GM23338 (cell line): Measurements from ENCODE around the gene HOXB3. TPM values are rescaled to one million over a fixed set of nuclear protein-coding genes. Genes with fewer than 3 reads are reported as not detected.

Experiments
- ATAC-seq: fragments of 200-7000 bp; cut with Tn5 transposase; 3 replicates; pipeline ENCODE4 v1.9.1; 2020
- DNase-seq: peaks from one replicate; pipeline ENCODE4 v3.0.0-alpha.2; 2015; ENCODE audit warnings: low spot score
- H2AFZ ChIP-seq: fragments of 200-600 bp; sonication (generic); 2 replicates; pipeline ENCODE4 v1.8.0; 2016; ENCODE audit warnings: antibody characterized with exemption, mild to moderate bottlenecking, moderate library complexity
- H3F3A ChIP-seq: fragments of 200-600 bp; sonication (generic); replicated peaks from 2 replicates; pipeline ENCODE4 v1.8.0; 2017; ENCODE audit warnings: antibody characterized with exemption, mixed run types, low read depth
- H3K27ac ChIP-seq: fragments of 200-600 bp; sonication (generic); 2 replicates; pipeline ENCODE4 v1.6.1; 2016; ENCODE audit warnings: low read depth
- H3K27me3 ChIP-seq: fragments of 200-600 bp; sonication (generic); 2 replicates; pipeline ENCODE4 v1.8.0; 2016; ENCODE audit warnings: mild to moderate bottlenecking, mixed run types, moderate library complexity; ENCODE audit not compliant: insufficient read depth
- H3K36me3 ChIP-seq: fragments of 200-600 bp; sonication (generic); 2 replicates; pipeline ENCODE4 v1.8.0; 2016; ENCODE audit warnings: mild to moderate bottlenecking; ENCODE audit not compliant: insufficient read depth
- H3K4me1 ChIP-seq: fragments of 200-600 bp; sonication (generic); 2 replicates; pipeline ENCODE4 v1.8.0; 2016; ENCODE audit warnings: mild to moderate bottlenecking, moderate library complexity; ENCODE audit not compliant: insufficient read depth
- H3K4me2 ChIP-seq: fragments of 200-600 bp; sonication (generic); 2 replicates; pipeline ENCODE4 v1.7.1; 2017; ENCODE audit warnings: mixed run types
- H3K4me3 ChIP-seq: fragments of 200-600 bp; sonication (generic); 2 replicates; pipeline ENCODE4 v1.6.1; 2016; ENCODE audit warnings: mixed run types
- H3K79me2 ChIP-seq: fragments of 200-600 bp; sonication (generic); replicated peaks from 2 replicates; pipeline ENCODE4 v1.8.0; 2017; ENCODE audit warnings: mild to moderate bottlenecking; ENCODE audit not compliant: insufficient read depth
- H3K9me2 ChIP-seq: fragments of 200-600 bp; sonication (generic); 2 replicates; pipeline ENCODE4 v1.8.0; 2017; ENCODE audit not compliant: insufficient read depth
- H4K20me1 ChIP-seq: fragments of 200-600 bp; sonication (generic); replicated peaks from 2 replicates; pipeline ENCODE4 v1.8.0; 2017; ENCODE audit warnings: mild to moderate bottlenecking; ENCODE audit not compliant: insufficient read depth
- H3K27ac Mint-ChIP-seq: 2 replicates; pipeline ENCODE4 v1.8.0; 2020; ENCODE audit warnings: inconsistent platforms, mild to moderate bottlenecking, moderate library complexity, mixed read lengths
- H3K27me3 Mint-ChIP-seq: 3 replicates; pipeline ENCODE4 v1.8.0; 2022; ENCODE audit warnings: low read depth, mild to moderate bottlenecking, moderate library complexity, mixed read lengths, inconsistent platforms; ENCODE audit not compliant: insufficient read depth, poor library complexity
- H3K36me3 Mint-ChIP-seq: 3 replicates; pipeline ENCODE4 v1.8.0; 2021; ENCODE audit warnings: low read depth, mild to moderate bottlenecking, inconsistent platforms, moderate library complexity, mixed read lengths
- H3K4me1 Mint-ChIP-seq: 3 replicates; pipeline ENCODE4 v1.8.0; 2020; ENCODE audit warnings: mild to moderate bottlenecking, inconsistent platforms, mixed read lengths
- H3K4me3 Mint-ChIP-seq: 3 replicates; pipeline ENCODE4 v1.8.0; 2021; ENCODE audit warnings: moderate library complexity, mild to moderate bottlenecking, inconsistent platforms, mixed read lengths
- H3K9me3 Mint-ChIP-seq: 3 replicates; pipeline ENCODE4 v1.8.0; 2020; ENCODE audit warnings: moderate library complexity, mild to moderate bottlenecking, inconsistent platforms, mixed read lengths
- EZH2 ChIP-seq: fragments of 200-600 bp; sonication (generic); IDR thresholded peaks from one replicate; pipeline ENCODE4 v1.8.0; 2017; ENCODE audit warnings: antibody characterized with exemption, mild to moderate bottlenecking, low read depth; ENCODE audit not compliant: unreplicated experiment
- polyA plus RNA-seq: library from polyadenylated mRNA; unstranded; fragments of >200 nt; fragmentation: Nextera tagmentation; extraction: Ambion mirVana; gene quantifications from 2 replicates; pipeline ENCODE4 v1.2.1, GENCODE V29; 2016
- total RNA-seq: library from RNA; depleted of rRNA; stranded (reverse); fragments of >200 nt; shearing (Covaris generic); gene quantifications from 2 replicates; pipeline ENCODE4 v1.2.3, GENCODE V29; 2014
- TF ChIP-seq, protein P1 (sequence below): fragments of 250-450 bp; sonication (Bioruptor Pico); IDR thresholded peaks from 2 replicates; pipeline ENCODE4 v1.5.0; 2020; ENCODE audit warnings: mild to moderate bottlenecking, moderate library complexity

Gene HOXB3
- total and polyA plus RNA-seq, 2 experiments from 2014 or later, result 0.17 TPM; not detected in 1

DNA sequence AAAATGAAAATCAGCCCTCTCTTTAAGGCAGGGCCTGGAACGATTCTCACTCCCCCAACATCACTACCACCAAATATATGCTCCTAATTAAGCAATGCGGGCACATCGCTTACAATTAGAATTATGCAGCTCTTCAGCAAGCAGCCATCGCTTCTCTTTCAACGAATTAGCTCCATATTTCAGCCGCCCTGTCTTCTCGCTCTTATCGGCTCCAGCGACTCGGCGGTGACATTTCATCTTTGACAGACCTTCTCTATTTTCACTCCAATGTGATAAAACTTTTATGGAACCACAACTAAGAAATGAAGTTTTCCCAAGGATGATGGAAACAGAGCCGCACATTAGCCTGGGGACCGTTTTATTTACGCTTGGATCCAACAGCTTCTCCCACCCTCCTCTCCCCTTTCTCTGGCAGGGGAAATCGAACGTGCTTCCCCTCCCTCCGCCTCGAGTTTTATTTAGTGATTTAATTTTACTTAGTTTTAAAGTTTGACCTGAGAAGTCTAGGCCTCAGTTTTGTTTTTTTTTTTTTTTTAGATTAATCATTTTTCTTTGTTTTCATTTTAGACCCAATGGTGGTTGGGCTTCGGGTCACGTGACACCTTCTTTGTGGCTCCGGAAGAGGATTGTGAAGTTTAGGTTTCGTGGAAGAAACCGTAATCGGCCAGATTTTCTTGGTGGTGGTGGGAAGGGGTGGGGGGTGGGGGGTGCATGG, 42.1 kb downstream of the HOXB3 start:
- peaks cover 64% of the 10 kb centered on the region for H3K4me1 Mint-ChIP-seq
- peaks cover 99% of the 10 kb centered on the region for H3K27me3 Mint-ChIP-seq
- Histone ChIP-seq H2AFZ (no peak overlapping the region), H3K4me2 (peak overlapping the region; percentile 61), H3K79me2 (no peaks in the 10 kb centered on the region), H3K36me3 (no peaks in the 10 kb centered on the region), H3K27me3 (peaks cover 100% of the 10 kb centered on the region), H3K4me1 (peaks cover 83% of the 10 kb centered on the region), H3K4me3 (0 out of 2 replicates have a peak overlapping the region, but pooled peaks have one; percentile 15), H3F3A (peaks cover 31% of the 10 kb centered on the region), H3K9me2 (no peaks in the 10 kb centered on the region), H3K27ac (no peak overlapping the region), H4K20me1 (peaks cover 17% of the 10 kb centered on the region; the same call in 1 of the 2 replicates)
- H3K27ac Mint-ChIP-seq, result no peak overlapping the region
- no peaks in the 10 kb centered on the region; the same call in 2 of the 3 replicates for H3K36me3 Mint-ChIP-seq
- ATAC-seq, result no peak
- TF ChIP-seq, protein P1, sequence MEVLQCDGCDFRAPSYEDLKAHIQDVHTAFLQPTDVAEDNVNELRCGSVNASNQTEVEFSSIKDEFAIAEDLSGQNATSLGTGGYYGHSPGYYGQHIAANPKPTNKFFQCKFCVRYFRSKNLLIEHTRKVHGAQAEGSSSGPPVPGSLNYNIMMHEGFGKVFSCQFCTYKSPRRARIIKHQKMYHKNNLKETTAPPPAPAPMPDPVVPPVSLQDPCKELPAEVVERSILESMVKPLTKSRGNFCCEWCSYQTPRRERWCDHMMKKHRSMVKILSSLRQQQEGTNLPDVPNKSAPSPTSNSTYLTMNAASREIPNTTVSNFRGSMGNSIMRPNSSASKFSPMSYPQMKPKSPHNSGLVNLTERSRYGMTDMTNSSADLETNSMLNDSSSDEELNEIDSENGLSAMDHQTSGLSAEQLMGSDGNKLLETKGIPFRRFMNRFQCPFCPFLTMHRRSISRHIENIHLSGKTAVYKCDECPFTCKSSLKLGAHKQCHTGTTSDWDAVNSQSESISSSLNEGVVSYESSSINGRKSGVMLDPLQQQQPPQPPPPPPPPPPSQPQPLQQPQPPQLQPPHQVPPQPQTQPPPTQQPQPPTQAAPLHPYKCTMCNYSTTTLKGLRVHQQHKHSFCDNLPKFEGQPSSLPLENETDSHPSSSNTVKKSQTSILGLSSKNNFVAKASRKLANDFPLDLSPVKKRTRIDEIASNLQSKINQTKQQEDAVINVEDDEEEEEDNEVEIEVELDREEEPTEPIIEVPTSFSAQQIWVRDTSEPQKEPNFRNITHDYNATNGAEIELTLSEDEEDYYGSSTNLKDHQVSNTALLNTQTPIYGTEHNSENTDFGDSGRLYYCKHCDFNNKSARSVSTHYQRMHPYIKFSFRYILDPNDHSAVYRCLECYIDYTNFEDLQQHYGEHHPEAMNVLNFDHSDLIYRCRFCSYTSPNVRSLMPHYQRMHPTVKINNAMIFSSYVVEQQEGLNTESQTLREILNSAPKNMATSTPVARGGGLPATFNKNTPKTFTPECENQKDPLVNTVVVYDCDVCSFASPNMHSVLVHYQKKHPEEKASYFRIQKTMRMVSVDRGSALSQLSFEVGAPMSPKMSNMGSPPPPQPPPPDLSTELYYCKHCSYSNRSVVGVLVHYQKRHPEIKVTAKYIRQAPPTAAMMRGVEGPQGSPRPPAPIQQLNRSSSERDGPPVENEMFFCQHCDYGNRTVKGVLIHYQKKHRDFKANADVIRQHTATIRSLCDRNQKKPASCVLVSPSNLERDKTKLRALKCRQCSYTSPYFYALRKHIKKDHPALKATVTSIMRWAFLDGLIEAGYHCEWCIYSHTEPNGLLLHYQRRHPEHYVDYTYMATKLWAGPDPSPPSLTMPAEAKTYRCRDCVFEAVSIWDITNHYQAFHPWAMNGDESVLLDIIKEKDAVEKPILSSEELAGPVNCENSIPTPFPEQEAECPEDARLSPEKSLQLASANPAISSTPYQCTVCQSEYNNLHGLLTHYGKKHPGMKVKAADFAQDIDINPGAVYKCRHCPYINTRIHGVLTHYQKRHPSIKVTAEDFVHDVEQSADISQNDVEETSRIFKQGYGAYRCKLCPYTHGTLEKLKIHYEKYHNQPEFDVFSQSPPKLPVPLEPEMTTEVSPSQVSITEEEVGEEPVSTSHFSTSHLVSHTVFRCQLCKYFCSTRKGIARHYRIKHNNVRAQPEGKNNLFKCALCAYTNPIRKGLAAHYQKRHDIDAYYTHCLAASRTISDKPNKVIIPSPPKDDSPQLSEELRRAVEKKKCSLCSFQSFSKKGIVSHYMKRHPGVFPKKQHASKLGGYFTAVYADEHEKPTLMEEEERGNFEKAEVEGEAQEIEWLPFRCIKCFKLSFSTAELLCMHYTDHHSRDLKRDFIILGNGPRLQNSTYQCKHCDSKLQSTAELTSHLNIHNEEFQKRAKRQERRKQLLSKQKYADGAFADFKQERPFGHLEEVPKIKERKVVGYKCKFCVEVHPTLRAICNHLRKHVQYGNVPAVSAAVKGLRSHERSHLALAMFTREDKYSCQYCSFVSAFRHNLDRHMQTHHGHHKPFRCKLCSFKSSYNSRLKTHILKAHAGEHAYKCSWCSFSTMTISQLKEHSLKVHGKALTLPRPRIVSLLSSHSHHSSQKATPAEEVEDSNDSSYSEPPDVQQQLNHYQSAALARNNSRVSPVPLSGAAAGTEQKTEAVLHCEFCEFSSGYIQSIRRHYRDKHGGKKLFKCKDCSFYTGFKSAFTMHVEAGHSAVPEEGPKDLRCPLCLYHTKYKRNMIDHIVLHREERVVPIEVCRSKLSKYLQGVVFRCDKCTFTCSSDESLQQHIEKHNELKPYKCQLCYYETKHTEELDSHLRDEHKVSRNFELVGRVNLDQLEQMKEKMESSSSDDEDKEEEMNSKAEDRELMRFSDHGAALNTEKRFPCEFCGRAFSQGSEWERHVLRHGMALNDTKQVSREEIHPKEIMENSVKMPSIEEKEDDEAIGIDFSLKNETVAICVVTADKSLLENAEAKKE (CRISPR knock-in tag), result no peak
- TF ChIP-seq EZH2, result peak; percentile 62
- no peaks in the 10 kb centered on the region; the same call in 1 of the 3 replicates for H3K9me3 Mint-ChIP-seq
- peak overlapping the region; percentile 40; the same call in 2 of the 3 replicates for H3K4me3 Mint-ChIP-seq
- DNase-seq, result peak; percentile 66
